GM12873 (cell line): ENCODE data around the gene OR7A10.

Source experiments
- CTCF ChIP-seq: IDR thresholded peaks from 2 replicates; pipeline ENCODE4 v1.5.1; 2012; ENCODE audit warnings: low read depth, mild to moderate bottlenecking, moderate library complexity, low read length, control low read depth; ENCODE audit not compliant: insufficient read depth; ENCODE audit errors: missing control alignments

The OR7A10 gene

GRCh38 chr19:14817052-14817451 is 31.7 kb downstream of the OR7A10 start:
- TF ChIP-seq CTCF = no peak

GRCh38 chr19:14814982-14815652 is 33.6 kb downstream of the OR7A10 start:
- TF ChIP-seq CTCF = no peak

- TF ChIP-seq CTCF = no peak
Observed at GRCh38 chr19:14809272-14810057, 39.3 kb downstream of the OR7A10 start.

DNA sequence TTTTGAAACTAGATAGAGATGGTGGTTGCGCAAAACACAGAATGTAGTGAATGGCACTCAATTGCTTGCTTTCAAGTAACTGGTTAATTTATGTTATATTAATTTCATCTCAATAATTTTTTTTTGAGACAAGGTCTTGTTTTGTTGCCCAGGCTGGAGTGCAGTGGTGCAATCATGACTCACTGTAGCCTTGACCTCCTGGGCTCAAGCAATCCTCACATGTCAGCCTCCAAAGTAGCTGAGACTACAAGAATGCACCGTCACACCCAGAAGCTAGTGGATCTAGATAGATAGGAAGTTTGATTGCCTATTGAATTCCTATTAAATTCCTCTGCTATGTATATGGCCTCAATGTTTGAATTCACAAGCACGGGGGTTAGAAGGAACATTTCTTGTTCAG is 44.0 kb downstream of the OR7A10 start:
- TF ChIP-seq CTCF = no peak

- no peak for TF ChIP-seq CTCF
Observed at GRCh38 chr19:14798760-14799159, 50.0 kb downstream of the OR7A10 start.

GRCh38 chr19:14796021-14796420 is 52.7 kb downstream of the OR7A10 start:
- TF ChIP-seq CTCF = no peak

- TF ChIP-seq CTCF = no peak
Observed at GRCh38 chr19:14795078-14795721, 53.5 kb downstream of the OR7A10 start.
